H1 (cell line): Measurements from ENCODE around the gene GRIK4. TPM values are rescaled to one million over a fixed set of nuclear protein-coding genes. Genes with fewer than 3 reads are reported as not detected.

ENCODE experiments used
- CBX8 ChIP-seq: fragments of 300-800, 300-1000 bp; sonication (generic); IDR thresholded peaks from 2 replicates; pipeline ENCODE4 v1.7.1; 2016; ENCODE audit warnings: low read depth, low read length, borderline replicate concordance
- CEBPB ChIP-seq: IDR thresholded peaks from 2 replicates; pipeline ENCODE4 v1.6.1; 2012; ENCODE audit warnings: low read depth, low read length
- JUND ChIP-seq: IDR thresholded peaks from 2 replicates; pipeline ENCODE4 v1.6.1; 2011; ENCODE audit warnings: mild to moderate bottlenecking, improper control_type of control experiment, low read length
- MAFK ChIP-seq: IDR thresholded peaks from 2 replicates; pipeline ENCODE4 v1.6.1; 2012; ENCODE audit warnings: low read depth, mild to moderate bottlenecking, improper control_type of control experiment, low read length
- RBBP5 ChIP-seq: IDR thresholded peaks from 2 replicates; pipeline ENCODE4 v1.7.1; 2012; ENCODE audit warnings: low read depth, mild to moderate bottlenecking, inconsistent platforms, low read length, moderate library complexity, borderline replicate concordance
- SAP30 ChIP-seq: fragments of 300-600 bp; sonication (generic); IDR thresholded peaks from 2 replicates; pipeline ENCODE4 v1.7.1; 2012; ENCODE audit warnings: low read length, moderate library complexity, mild to moderate bottlenecking, inconsistent platforms; ENCODE audit not compliant: insufficient read depth, insufficient replicate concordance
- SP4 ChIP-seq: IDR thresholded peaks from 2 replicates; pipeline ENCODE4 v1.6.1; 2012; ENCODE audit warnings: low read length, inconsistent platforms
- USF2 ChIP-seq: IDR thresholded peaks from 2 replicates; pipeline ENCODE4 v1.6.1; 2011; ENCODE audit warnings: low read length, improper control_type of control experiment
- polyA plus RNA-seq, 7 experiments: library from polyadenylated mRNA; depleted of rRNA in 3 of 7; stranded (reverse) in 5 of 7; unstranded in 2 of 7; fragments of >200 nt in 5 of 7; fragments of 200-250 nt in 2 of 7; gene quantifications; 1 replicate in 5 of 7; 2 replicates in 1 of 7; 4 replicates in 1 of 7; pipeline versions ENCODE4 v1.2.1 to v1.2.3, GENCODE V29; 2011 to 2013; ENCODE audit warnings: missing spikeins in 2 of 7, mixed read lengths in 2 of 7
- total RNA-seq: library from RNA; stranded (reverse); fragmentation: NEBNext Ultra II Directional; extraction: Animal tissue kit (Norgen Biotek cat#: 25700); gene quantifications from 2 replicates; pipeline ENCODE4 v1.2.1, GENCODE V29; 2021

GRIK4 gene
- total and polyA plus RNA-seq, 2 of the 8 experiments (the other 6 are each of a cell fraction or from before 2014, with no cell fraction given): 1.2 to 2.9 TPM

- TF ChIP-seq RBBP5 (no peak), SP4 (no peak), JUND (no peak), SAP30 (no peak), CEBPB (no peak), MAFK (no peak), CBX8 (no peak), USF2 (no peak)
These were observed 477.1 kb downstream of the GRIK4 start (continued) for GRCh38 chr11:120988603-120989002.
